HCT116 (cell line): Measurements from ENCODE around the gene VAV2.

ENCODE experiments used
- EZH2 ChIP-seq: fragments of 200-600 bp; sonication (generic); IDR thresholded peaks from 2 replicates; pipeline ENCODE4 v1.6.1; 2017; ENCODE audit warnings: antibody characterized with exemption, mixed run types
- EZH2phosphoT487 ChIP-seq: fragments of 200-600 bp; IDR thresholded peaks from 2 replicates; pipeline ENCODE4 v1.6.1; 2018; ENCODE audit warnings: antibody characterized with exemption, borderline replicate concordance
- POLR2A ChIP-seq: IDR thresholded peaks from 2 replicates; pipeline ENCODE4 v1.7.0; 2011; ENCODE audit warnings: borderline replicate concordance; ENCODE audit not compliant: insufficient read depth, insufficient read length; ENCODE audit errors: extremely low read depth
- POLR2AphosphoS5 ChIP-seq: IDR thresholded peaks from 2 replicates; pipeline ENCODE4 v1.6.1; 2011; ENCODE audit warnings: mild to moderate bottlenecking, low read depth, low read length, moderate library complexity
- RAD21 ChIP-seq: IDR thresholded peaks from 2 replicates; pipeline ENCODE4 v1.6.1; 2012; ENCODE audit warnings: low read depth, mild to moderate bottlenecking
- SP1 ChIP-seq: IDR thresholded peaks from 2 replicates; pipeline ENCODE4 v1.6.1; 2012; ENCODE audit warnings: low read depth
- TCF7L2 ChIP-seq: IDR thresholded peaks from 2 replicates; pipeline ENCODE4 v1.7.0; 2011; ENCODE audit warnings: borderline replicate concordance, inconsistent platforms; ENCODE audit not compliant: insufficient read depth, insufficient read length; ENCODE audit errors: extremely low read depth
- TF ChIP-seq, protein P1 (sequence below), 3 experiments: fragments of 200-600 bp in 1 of 3; sonication (generic) in 1 of 3; IDR thresholded peaks in 2 of 3; conservative IDR thresholded peaks in 1 of 3; 2 replicates each; pipeline ENCODE4 v1.5.1; 2012 to 2017; ENCODE audit warnings: low read depth in 2 of 3, low read length in 2 of 3, antibody characterized with exemption in 1 of 3, borderline replicate concordance in 1 of 3, control low read depth in 1 of 3, mild to moderate bottlenecking in 1 of 3, mixed read lengths in 1 of 3, mixed run types in 1 of 3, moderate library complexity in 1 of 3; ENCODE audit not compliant: insufficient read depth in 1 of 3
- TF ChIP-seq, protein P2 (sequence below): IDR thresholded peaks from 2 replicates; pipeline ENCODE4 v1.6.1; 2012; ENCODE audit warnings: low read depth

DNA sequence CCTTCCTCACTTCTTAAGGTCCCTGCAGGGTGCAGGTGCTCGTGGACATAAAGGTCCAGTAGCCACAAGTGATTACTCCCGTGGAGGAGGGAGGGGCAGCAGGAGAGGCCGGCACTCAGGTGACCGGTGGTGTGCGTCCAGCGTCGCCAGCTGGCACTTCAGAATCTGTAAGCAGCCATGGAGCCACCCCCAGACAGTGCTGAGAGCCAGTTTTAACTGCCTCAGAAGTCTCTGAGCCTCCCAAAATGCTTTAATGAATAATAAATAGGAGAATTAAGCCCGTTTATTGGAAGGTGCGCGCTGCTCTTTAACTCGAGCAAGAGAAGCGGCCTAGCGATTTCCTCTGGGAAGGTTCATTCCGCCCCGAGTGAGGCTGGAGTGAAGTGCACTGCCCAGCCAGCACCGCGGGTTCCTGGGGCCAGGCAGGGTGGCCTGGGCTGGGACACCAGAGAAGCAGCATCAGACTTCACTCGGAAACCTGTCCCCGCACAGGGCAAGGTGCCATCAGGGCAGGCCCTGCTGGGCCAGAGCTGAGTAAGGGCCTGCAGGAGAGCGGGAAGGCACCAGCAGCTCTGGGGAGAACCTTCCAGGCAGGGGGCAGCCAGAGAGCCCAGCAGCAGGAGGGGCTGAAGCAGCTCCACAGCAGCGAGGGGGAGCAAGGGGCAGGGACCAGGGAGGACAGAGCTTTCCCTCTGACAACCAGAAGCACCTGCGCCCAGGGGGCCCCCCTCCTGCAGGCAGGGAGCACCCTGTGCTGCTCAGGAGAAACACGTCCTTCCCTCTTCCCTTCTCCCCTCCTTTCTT lies 61.2 kb downstream of the VAV2 start:
- TF ChIP-seq EZH2phosphoT487 (no peak), SP1 (no peak), TCF7L2 (no peak), RAD21 (no peak), POLR2A (no peak), POLR2AphosphoS5 (no peak), EZH2 (no peak)
- TF ChIP-seq, protein P1, sequence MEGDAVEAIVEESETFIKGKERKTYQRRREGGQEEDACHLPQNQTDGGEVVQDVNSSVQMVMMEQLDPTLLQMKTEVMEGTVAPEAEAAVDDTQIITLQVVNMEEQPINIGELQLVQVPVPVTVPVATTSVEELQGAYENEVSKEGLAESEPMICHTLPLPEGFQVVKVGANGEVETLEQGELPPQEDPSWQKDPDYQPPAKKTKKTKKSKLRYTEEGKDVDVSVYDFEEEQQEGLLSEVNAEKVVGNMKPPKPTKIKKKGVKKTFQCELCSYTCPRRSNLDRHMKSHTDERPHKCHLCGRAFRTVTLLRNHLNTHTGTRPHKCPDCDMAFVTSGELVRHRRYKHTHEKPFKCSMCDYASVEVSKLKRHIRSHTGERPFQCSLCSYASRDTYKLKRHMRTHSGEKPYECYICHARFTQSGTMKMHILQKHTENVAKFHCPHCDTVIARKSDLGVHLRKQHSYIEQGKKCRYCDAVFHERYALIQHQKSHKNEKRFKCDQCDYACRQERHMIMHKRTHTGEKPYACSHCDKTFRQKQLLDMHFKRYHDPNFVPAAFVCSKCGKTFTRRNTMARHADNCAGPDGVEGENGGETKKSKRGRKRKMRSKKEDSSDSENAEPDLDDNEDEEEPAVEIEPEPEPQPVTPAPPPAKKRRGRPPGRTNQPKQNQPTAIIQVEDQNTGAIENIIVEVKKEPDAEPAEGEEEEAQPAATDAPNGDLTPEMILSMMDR (IDR thresholded peaks at IDR 0.05 in 2 of 3, conservative IDR thresholded peaks at IDR 0.05 in 1 of 3; ENCODE audit: borderline replicate concordance in 1 of 3, insufficient read depth in 1 of 3, low read depth in 2 of 3, low read length in 2 of 3): no peak
- TF ChIP-seq, protein P2, sequence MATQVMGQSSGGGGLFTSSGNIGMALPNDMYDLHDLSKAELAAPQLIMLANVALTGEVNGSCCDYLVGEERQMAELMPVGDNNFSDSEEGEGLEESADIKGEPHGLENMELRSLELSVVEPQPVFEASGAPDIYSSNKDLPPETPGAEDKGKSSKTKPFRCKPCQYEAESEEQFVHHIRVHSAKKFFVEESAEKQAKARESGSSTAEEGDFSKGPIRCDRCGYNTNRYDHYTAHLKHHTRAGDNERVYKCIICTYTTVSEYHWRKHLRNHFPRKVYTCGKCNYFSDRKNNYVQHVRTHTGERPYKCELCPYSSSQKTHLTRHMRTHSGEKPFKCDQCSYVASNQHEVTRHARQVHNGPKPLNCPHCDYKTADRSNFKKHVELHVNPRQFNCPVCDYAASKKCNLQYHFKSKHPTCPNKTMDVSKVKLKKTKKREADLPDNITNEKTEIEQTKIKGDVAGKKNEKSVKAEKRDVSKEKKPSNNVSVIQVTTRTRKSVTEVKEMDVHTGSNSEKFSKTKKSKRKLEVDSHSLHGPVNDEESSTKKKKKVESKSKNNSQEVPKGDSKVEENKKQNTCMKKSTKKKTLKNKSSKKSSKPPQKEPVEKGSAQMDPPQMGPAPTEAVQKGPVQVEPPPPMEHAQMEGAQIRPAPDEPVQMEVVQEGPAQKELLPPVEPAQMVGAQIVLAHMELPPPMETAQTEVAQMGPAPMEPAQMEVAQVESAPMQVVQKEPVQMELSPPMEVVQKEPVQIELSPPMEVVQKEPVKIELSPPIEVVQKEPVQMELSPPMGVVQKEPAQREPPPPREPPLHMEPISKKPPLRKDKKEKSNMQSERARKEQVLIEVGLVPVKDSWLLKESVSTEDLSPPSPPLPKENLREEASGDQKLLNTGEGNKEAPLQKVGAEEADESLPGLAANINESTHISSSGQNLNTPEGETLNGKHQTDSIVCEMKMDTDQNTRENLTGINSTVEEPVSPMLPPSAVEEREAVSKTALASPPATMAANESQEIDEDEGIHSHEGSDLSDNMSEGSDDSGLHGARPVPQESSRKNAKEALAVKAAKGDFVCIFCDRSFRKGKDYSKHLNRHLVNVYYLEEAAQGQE: no peak
